DOHH2 (cell line): Measurements from ENCODE around the gene MYO1D.

Source experiments
- H3F3A ChIP-seq: fragments of 200-600 bp; sonication (generic), shearing (Covaris generic); 2 replicates; pipeline ENCODE4 v1.6.0; 2016; ENCODE audit warnings: antibody characterized with exemption, mild to moderate bottlenecking; ENCODE audit not compliant: control insufficient read depth, insufficient read depth
- H3K27ac ChIP-seq: fragments of 200-600 bp; sonication (generic); 2 replicates; pipeline ENCODE4 v1.5.1; 2014; ENCODE audit warnings: low read depth, mild to moderate bottlenecking, low read length, moderate library complexity
- H3K27me3 ChIP-seq: fragments of 200-600 bp; sonication (generic); 2 replicates; pipeline ENCODE4 v1.6.1; 2014; ENCODE audit warnings: mild to moderate bottlenecking, low read length, mixed read lengths; ENCODE audit not compliant: control insufficient read depth
- H3K36me3 ChIP-seq: fragments of 200-600 bp; sonication (generic); 2 replicates; pipeline ENCODE4 v1.6.1; 2014; ENCODE audit warnings: mild to moderate bottlenecking, low read length, moderate library complexity, mixed read lengths; ENCODE audit not compliant: control insufficient read depth
- H3K4me1 ChIP-seq: fragments of 200-600 bp; sonication (generic); 2 replicates; pipeline ENCODE4 v1.6.1; 2014; ENCODE audit warnings: mild to moderate bottlenecking, low read length, mixed read lengths; ENCODE audit not compliant: control insufficient read depth
- H3K4me2 ChIP-seq: fragments of 200-600 bp; sonication (generic); 2 replicates; pipeline ENCODE4 v1.6.0; 2014; ENCODE audit warnings: mild to moderate bottlenecking, low read length, moderate library complexity
- H3K4me3 ChIP-seq: fragments of 200-600 bp; sonication (generic); 2 replicates; pipeline ENCODE4 v1.5.1; 2014; ENCODE audit warnings: mild to moderate bottlenecking, low read length, mixed read lengths
- H3K79me2 ChIP-seq: fragments of 200-600 bp; sonication (generic); 2 replicates; pipeline ENCODE4 v1.6.1; 2014; ENCODE audit warnings: mild to moderate bottlenecking, low read length, mixed read lengths; ENCODE audit not compliant: control insufficient read depth
- H3K9me2 ChIP-seq: fragments of 200-600 bp; sonication (generic); replicated peaks from 2 replicates; pipeline ENCODE4 v1.6.1; 2014; ENCODE audit warnings: mild to moderate bottlenecking, low read length, mixed read lengths; ENCODE audit not compliant: control insufficient read depth
- H3K9me3 ChIP-seq: fragments of 200-600 bp; sonication (generic); 2 replicates; pipeline ENCODE4 v1.6.1; 2014; ENCODE audit warnings: antibody characterized with exemption, low read length, mixed read lengths; ENCODE audit not compliant: control insufficient read depth, insufficient read depth
- H4K20me1 ChIP-seq: fragments of 200-600 bp; sonication (generic); 2 replicates; pipeline ENCODE4 v1.6.0; 2014; ENCODE audit warnings: low read depth, mild to moderate bottlenecking, antibody characterized with exemption, low read length, moderate library complexity; ENCODE audit not compliant: control insufficient read depth, insufficient read depth
- CTCF ChIP-seq: fragments of 200-600 bp; sonication (generic); IDR thresholded peaks from one replicate; pipeline ENCODE4 v1.5.1; 2014; ENCODE audit warnings: antibody characterized with exemption, mild to moderate bottlenecking, low read depth, low read length; ENCODE audit not compliant: poor library complexity, severe bottlenecking
- EZH2phosphoT487 ChIP-seq: fragments of 200-600 bp; sonication (generic); IDR thresholded peaks from 2 replicates; pipeline ENCODE4 v1.6.1; 2017; ENCODE audit warnings: borderline replicate concordance, mild to moderate bottlenecking, antibody characterized with exemption, low read length, moderate library complexity, mixed read lengths

MYO1D gene

GRCh38 chr17:32859857-32860525 is 16.9 kb downstream of the MYO1D start:
- no peak for TF ChIP-seq CTCF
- TF ChIP-seq EZH2phosphoT487 = no peak
- Histone ChIP-seq H3K4me1 (no peaks in the 10 kb centered on the region), H3K9me3 (no peaks in the 10 kb centered on the region), H3K9me2 (no peaks in the 10 kb centered on the region), H3K27me3 (peaks cover 5% of the 10 kb centered on the region), H3F3A (no peaks in the 10 kb centered on the region), H3K79me2 (no peaks in the 10 kb centered on the region), H3K27ac (no peak overlapping the region), H3K36me3 (no peaks in the 10 kb centered on the region), H4K20me1 (no peaks in the 10 kb centered on the region), H3K4me3 (no peak overlapping the region), H3K4me2 (no peak overlapping the region)

- H3K4me1 ChIP-seq = no peaks in the 10 kb centered on the region
- TF ChIP-seq EZH2phosphoT487 = no peak
- no peak for TF ChIP-seq CTCF
- H3K79me2 ChIP-seq = no peaks in the 10 kb centered on the region
- no peaks in the 10 kb centered on the region for H3F3A ChIP-seq
- H3K4me2 ChIP-seq = no peak overlapping the region
- H3K9me3 ChIP-seq = no peaks in the 10 kb centered on the region
- H4K20me1 ChIP-seq = no peaks in the 10 kb centered on the region
- no peaks in the 10 kb centered on the region for H3K36me3 ChIP-seq
- no peaks in the 10 kb centered on the region for H3K9me2 ChIP-seq
- H3K27ac ChIP-seq = no peak overlapping the region
- peaks cover 8% of the 10 kb centered on the region; the same call in 1 of the 2 replicates for H3K27me3 ChIP-seq
- H3K4me3 ChIP-seq = no peak overlapping the region
Measured at GRCh38 chr17:32855620-32856019, 21.3 kb downstream of the MYO1D start.

GRCh38 chr17:32854832-32855389 is 22.0 kb downstream of the MYO1D start:
- peaks cover 8% of the 10 kb centered on the region; the same call in 1 of the 2 replicates for H3K27me3 ChIP-seq
- H3K4me3 ChIP-seq = no peak overlapping the region
- no peaks in the 10 kb centered on the region for H3K4me1 ChIP-seq
- H3F3A ChIP-seq = no peaks in the 10 kb centered on the region
- H3K27ac ChIP-seq = no peak overlapping the region
- no peaks in the 10 kb centered on the region for H3K9me3 ChIP-seq
- no peak overlapping the region for H3K4me2 ChIP-seq
- H3K36me3 ChIP-seq = no peaks in the 10 kb centered on the region
- no peaks in the 10 kb centered on the region for H4K20me1 ChIP-seq
- TF ChIP-seq CTCF (no peak), EZH2phosphoT487 (no peak)
- no peaks in the 10 kb centered on the region for H3K79me2 ChIP-seq
- no peaks in the 10 kb centered on the region for H3K9me2 ChIP-seq
